Stimulated activated CD8-positive, alpha-beta memory T cell treated with anti-CD3 and anti-CD28 coated beads, Interleukin-4, amount 100 ng/mL, for 1 hour (primary cell): ENCODE results near the gene RAB3IP.
"Not testable (repeated sequence)": the region's sequence is repeated elsewhere in the genome, so short reads cannot be mapped to it uniquely, and the experiment has no call there.

Experiments
- DNase-seq, 2 donors: peaks; one replicate each; pipeline ENCODE4 v3.0.0-alpha.2; 2020; ENCODE audit warnings: low read depth in 2 of 2, low spot score in 1 of 2

Gene RAB3IP

GRCh38 chr12:69835081-69835480 lies 96.4 kb downstream of the RAB3IP start:
- DNase-seq = no peak

GRCh38 chr12:69836015-69836414 lies 97.4 kb downstream of the RAB3IP start:
- no peak for DNase-seq

GRCh38 chr12:69837191-69837590 lies 98.5 kb downstream of the RAB3IP start:
- no peak for DNase-seq

GRCh38 chr12:69837657-69838415 lies 99.2 kb downstream of the RAB3IP start:
- no peak for DNase-seq

GRCh38 chr12:69840727-69841126 lies 102.1 kb downstream of the RAB3IP start:
- DNase-seq = no peak

- DNase-seq = no peak
Observed at GRCh38 chr12:69843608-69844007, 104.9 kb downstream of the RAB3IP start.

- no peak for DNase-seq
Observed at GRCh38 chr12:69844416-69844815, 105.8 kb downstream of the RAB3IP start.

GRCh38 chr12:69844836-69845235 lies 106.2 kb downstream of the RAB3IP start:
- no peak for DNase-seq

- no peak for DNase-seq
Observed at GRCh38 chr12:69846976-69847375, 108.3 kb downstream of the RAB3IP start.

GRCh38 chr12:69851976-69852375 lies 113.3 kb downstream of the RAB3IP start:
- no peak for DNase-seq

GRCh38 chr12:69853176-69853961 lies 114.7 kb downstream of the RAB3IP start:
- DNase-seq = not testable (repeated sequence)

GRCh38 chr12:69866698-69867097 lies 128.0 kb downstream of the RAB3IP start:
- no peak for DNase-seq

- DNase-seq = no peak
Observed at GRCh38 chr12:69868695-69869094, 130.0 kb downstream of the RAB3IP start.

GRCh38 chr12:69872804-69873203 lies 134.1 kb downstream of the RAB3IP start:
- no peak for DNase-seq
